Loucy (cell line): ENCODE measurements around the gene GAB1.

Source experiments
- H2AFZ ChIP-seq: fragments of 200-600 bp; sonication (generic); 2 replicates; pipeline ENCODE4 v1.6.0; 2016; ENCODE audit warnings: antibody characterized with exemption, mild to moderate bottlenecking, low read length, moderate library complexity
- H3F3A ChIP-seq: fragments of 200-600 bp; 2 replicates; pipeline ENCODE4 v1.6.0; 2016; ENCODE audit warnings: antibody characterized with exemption, low read depth, mild to moderate bottlenecking
- H3K27me3 ChIP-seq: fragments of 200-600 bp; sonication (generic); 2 replicates; pipeline ENCODE4 v1.6.1; 2014; ENCODE audit warnings: low read length, mild to moderate bottlenecking; ENCODE audit not compliant: insufficient read depth, poor library complexity, severe bottlenecking
- H3K36me3 ChIP-seq: fragments of 200-600 bp; sonication (generic); 2 replicates; pipeline ENCODE4 v1.6.1; 2016; ENCODE audit warnings: low read length; ENCODE audit not compliant: insufficient read depth
- H3K4me1 ChIP-seq: fragments of 200-600 bp; sonication (generic); 2 replicates; pipeline ENCODE4 v1.5.1; 2014; ENCODE audit warnings: low read length, mild to moderate bottlenecking; ENCODE audit not compliant: insufficient read depth, poor library complexity, severe bottlenecking
- H3K4me2 ChIP-seq: fragments of 200-600 bp; sonication (generic); 2 replicates; pipeline ENCODE4 v1.6.0; 2014; ENCODE audit warnings: antibody characterized with exemption, low read length, low read depth, mild to moderate bottlenecking; ENCODE audit not compliant: poor library complexity, severe bottlenecking
- H3K4me3 ChIP-seq: fragments of 200-600 bp; sonication (generic); 2 replicates; pipeline ENCODE4 v1.5.1; 2014; ENCODE audit warnings: low read length, mild to moderate bottlenecking, mixed read lengths; ENCODE audit not compliant: poor library complexity, severe bottlenecking
- H3K79me2 ChIP-seq: fragments of 200-600 bp; sonication (generic); 2 replicates; pipeline ENCODE4 v1.6.1; 2014; ENCODE audit warnings: low read length; ENCODE audit not compliant: insufficient read depth
- H3K9ac ChIP-seq: fragments of 200-600 bp; sonication (generic); 2 replicates; pipeline ENCODE4 v1.6.0; 2014; ENCODE audit warnings: mild to moderate bottlenecking, low read depth, low read length, moderate library complexity; ENCODE audit not compliant: poor library complexity, severe bottlenecking
- H3K9me2 ChIP-seq: fragments of 200-600 bp; sonication (generic); replicated peaks from 2 replicates; pipeline ENCODE4 v1.6.1; 2016; ENCODE audit warnings: low read depth, low read length, mixed read lengths
- H3K9me3 ChIP-seq: fragments of 200-600 bp; sonication (generic); 2 replicates; pipeline ENCODE4 v1.6.1; 2014; ENCODE audit warnings: mild to moderate bottlenecking, antibody characterized with exemption, low read length, low read depth; ENCODE audit not compliant: insufficient read depth
- H4K20me1 ChIP-seq: fragments of 200-600 bp; sonication (generic); 2 replicates; pipeline ENCODE4 v1.6.0; 2014; ENCODE audit warnings: antibody characterized with exemption, low read length, mild to moderate bottlenecking; ENCODE audit not compliant: insufficient read depth, poor library complexity, severe bottlenecking
- EZH2phosphoT487 ChIP-seq: fragments of 200-600 bp; IDR thresholded peaks from 2 replicates; pipeline ENCODE4 v1.6.1; 2018; ENCODE audit warnings: antibody characterized with exemption, mild to moderate bottlenecking, moderate library complexity, borderline replicate concordance
- TF ChIP-seq, protein P1 (sequence below): fragments of 200-600 bp; sonication (generic); conservative IDR thresholded peaks from 2 replicates; pipeline ENCODE4 v1.5.1; 2014; ENCODE audit warnings: mild to moderate bottlenecking, antibody characterized with exemption, low read length

GAB1 gene

DNA sequence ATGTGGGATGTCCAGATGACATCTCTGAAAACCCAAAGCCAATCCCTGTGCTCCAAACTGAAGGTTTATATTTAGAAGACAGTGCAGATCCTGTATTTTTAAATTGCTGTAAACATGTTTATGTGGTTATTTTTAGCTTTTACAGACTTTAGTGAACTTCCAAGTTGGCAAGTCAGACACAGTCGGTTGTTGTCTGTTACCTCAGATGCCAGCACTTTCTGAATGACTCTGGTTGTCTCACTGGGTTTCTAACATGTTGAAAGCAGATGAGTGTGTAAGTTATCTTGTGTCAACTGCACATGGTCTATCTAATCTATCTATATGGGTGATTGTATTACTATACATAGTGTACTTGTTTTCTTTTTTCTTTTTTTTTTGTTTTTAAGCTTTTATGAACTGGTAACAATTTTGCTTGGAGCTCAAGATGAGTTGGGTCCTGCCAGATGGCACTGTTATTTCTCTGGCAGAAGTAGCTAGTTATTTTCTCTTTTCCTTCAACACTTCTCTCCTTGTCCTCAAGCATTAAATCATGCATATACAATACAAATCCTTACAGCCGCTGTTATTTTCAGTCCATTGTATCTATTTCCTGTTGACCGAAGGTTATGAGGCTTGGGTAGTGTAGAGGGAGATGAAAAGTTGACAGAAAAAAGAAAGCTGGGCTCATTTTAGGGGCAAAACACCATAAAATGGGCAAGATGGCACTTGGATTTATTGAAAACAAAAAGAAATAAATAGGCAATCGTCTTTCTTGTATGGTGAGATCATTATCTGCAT, 66.3 kb downstream of the GAB1 start:
- Histone ChIP-seq H3K4me1 (peaks cover 37% of the 10 kb centered on the region), H3K9ac (no peak overlapping the region), H3K4me3 (no peak overlapping the region), H3F3A (no peaks in the 10 kb centered on the region), H3K4me2 (no peak overlapping the region), H4K20me1 (no peaks in the 10 kb centered on the region), H3K27me3 (no peaks in the 10 kb centered on the region), H3K79me2 (peaks cover 37% of the 10 kb centered on the region; the same call in 1 of the 2 replicates), H2AFZ (no peak overlapping the region), H3K36me3 (no peaks in the 10 kb centered on the region), H3K9me2 (no peaks in the 10 kb centered on the region), H3K9me3 (no peaks in the 10 kb centered on the region)
- no peak for TF ChIP-seq EZH2phosphoT487
- TF ChIP-seq, protein P1, sequence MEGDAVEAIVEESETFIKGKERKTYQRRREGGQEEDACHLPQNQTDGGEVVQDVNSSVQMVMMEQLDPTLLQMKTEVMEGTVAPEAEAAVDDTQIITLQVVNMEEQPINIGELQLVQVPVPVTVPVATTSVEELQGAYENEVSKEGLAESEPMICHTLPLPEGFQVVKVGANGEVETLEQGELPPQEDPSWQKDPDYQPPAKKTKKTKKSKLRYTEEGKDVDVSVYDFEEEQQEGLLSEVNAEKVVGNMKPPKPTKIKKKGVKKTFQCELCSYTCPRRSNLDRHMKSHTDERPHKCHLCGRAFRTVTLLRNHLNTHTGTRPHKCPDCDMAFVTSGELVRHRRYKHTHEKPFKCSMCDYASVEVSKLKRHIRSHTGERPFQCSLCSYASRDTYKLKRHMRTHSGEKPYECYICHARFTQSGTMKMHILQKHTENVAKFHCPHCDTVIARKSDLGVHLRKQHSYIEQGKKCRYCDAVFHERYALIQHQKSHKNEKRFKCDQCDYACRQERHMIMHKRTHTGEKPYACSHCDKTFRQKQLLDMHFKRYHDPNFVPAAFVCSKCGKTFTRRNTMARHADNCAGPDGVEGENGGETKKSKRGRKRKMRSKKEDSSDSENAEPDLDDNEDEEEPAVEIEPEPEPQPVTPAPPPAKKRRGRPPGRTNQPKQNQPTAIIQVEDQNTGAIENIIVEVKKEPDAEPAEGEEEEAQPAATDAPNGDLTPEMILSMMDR, result no peak

DNA sequence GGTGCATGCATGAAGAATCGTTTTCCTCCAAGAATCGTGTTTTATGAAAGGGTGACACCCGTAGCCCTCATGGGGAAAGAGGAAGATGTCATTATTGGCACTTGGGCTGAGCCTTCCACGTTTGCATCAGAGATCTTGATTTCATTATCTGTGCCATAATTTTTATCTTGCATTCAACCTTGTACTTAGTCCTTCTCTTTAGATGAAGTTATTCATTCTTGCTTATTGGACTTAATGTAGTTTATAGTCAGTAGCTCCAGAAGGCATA, 66.8 kb downstream of the GAB1 start:
- H3K4me1 ChIP-seq, result peaks cover 37% of the 10 kb centered on the region
- H3F3A ChIP-seq, result no peaks in the 10 kb centered on the region
- no peak overlapping the region for H2AFZ ChIP-seq
- H3K4me2 ChIP-seq, result no peak overlapping the region
- no peak overlapping the region for H3K4me3 ChIP-seq
- no peaks in the 10 kb centered on the region for H3K9me2 ChIP-seq
- no peaks in the 10 kb centered on the region for H4K20me1 ChIP-seq
- no peaks in the 10 kb centered on the region for H3K36me3 ChIP-seq
- H3K9me3 ChIP-seq, result no peaks in the 10 kb centered on the region
- H3K27me3 ChIP-seq, result no peaks in the 10 kb centered on the region
- no peak overlapping the region for H3K9ac ChIP-seq
- H3K79me2 ChIP-seq, result peaks cover 36% of the 10 kb centered on the region
- TF ChIP-seq, protein P1, result no peak
- TF ChIP-seq EZH2phosphoT487, result no peak

DNA sequence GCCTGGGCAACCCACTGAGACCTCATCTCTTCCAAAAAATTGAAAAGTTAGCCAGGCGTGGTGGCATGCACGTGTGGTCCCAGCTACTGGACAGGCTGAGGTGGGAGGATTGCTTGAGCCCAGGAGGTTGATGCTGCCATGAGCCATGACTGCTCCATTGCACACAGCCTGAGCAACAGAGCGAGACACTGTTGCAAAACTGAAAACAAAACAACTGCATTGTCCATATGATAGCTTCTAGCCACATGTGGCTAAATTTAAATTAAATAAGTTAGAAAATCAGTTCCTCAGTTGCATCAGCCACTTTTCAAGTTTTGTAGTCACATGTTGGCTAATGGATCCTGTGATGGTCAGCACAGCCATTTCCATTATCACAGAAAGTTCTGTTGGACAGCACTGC, 67.9 kb downstream of the GAB1 start:
- Histone ChIP-seq H3K79me2 (peaks cover 42% of the 10 kb centered on the region), H3K4me3 (peak overlapping the region; percentile 56), H3F3A (no peaks in the 10 kb centered on the region), H3K9me3 (no peaks in the 10 kb centered on the region), H3K27me3 (no peaks in the 10 kb centered on the region), H4K20me1 (no peaks in the 10 kb centered on the region), H2AFZ (no peak overlapping the region), H3K36me3 (no peaks in the 10 kb centered on the region), H3K9ac (peak overlapping the region; percentile 6), H3K4me1 (peaks cover 33% of the 10 kb centered on the region), H3K4me2 (peak overlapping the region; percentile 73), H3K9me2 (no peaks in the 10 kb centered on the region)
- TF ChIP-seq, protein P1, result no peak
- no peak for TF ChIP-seq EZH2phosphoT487
